WERI-Rb-1 (cell line): ENCODE measurements around the gene TTC7B.

Experiments used
- DNase-seq: peaks from one replicate; pipeline ENCODE4 v3.0.0-alpha.2; 2020
- H3K27ac ChIP-seq: fragments of 250-450 bp; sonication (Bioruptor Pico); 2 replicates; pipeline ENCODE4 v1.5.1; 2020; ENCODE audit warnings: mild to moderate bottlenecking, moderate library complexity
- H3K27me3 ChIP-seq: fragments of 250-450 bp; sonication (Bioruptor Pico); 2 replicates; pipeline ENCODE4 v1.5.1; 2021; ENCODE audit warnings: mild to moderate bottlenecking, low read depth, moderate library complexity; ENCODE audit not compliant: insufficient read depth, severe bottlenecking
- H3K36me3 ChIP-seq: fragments of 250-450 bp; sonication (Bioruptor Pico); 2 replicates; pipeline ENCODE4 v1.5.1; 2020; ENCODE audit warnings: mild to moderate bottlenecking, moderate library complexity
- H3K4me3 ChIP-seq: 2 replicates; pipeline ENCODE4 v1.5.1; 2011; ENCODE audit warnings: low read depth, mild to moderate bottlenecking, control low read depth, low read length
- H3K9me3 ChIP-seq: fragments of 250-450 bp; sonication (Bioruptor Pico); 2 replicates; pipeline ENCODE4 v1.5.1; 2021; ENCODE audit warnings: mild to moderate bottlenecking, moderate library complexity; ENCODE audit not compliant: severe bottlenecking
- TF ChIP-seq, protein P1 (sequence below): IDR thresholded peaks from 2 replicates; pipeline ENCODE4 v1.5.1; 2011; ENCODE audit warnings: low read depth, mild to moderate bottlenecking, control low read depth, inconsistent platforms, low read length

Gene TTC7B

DNA sequence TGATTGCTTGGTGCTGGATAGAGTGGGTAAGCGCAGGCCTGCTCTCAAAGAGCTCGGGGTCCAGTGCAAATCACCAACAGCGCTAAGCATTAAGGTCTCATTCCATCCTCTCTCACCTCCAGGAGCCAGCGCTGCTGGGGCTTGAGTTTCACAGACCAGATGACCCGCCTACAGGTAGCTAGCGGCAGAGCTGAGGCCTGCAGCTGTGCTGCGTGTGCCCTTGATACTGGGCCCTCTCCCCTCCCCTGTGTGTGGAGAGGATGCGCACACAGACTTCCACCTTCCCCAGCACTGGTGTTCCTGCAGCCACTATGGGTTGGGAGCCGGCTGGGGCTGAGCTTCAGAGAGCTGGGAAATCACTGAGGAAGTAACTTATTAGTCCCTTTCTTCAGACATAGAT, 269.5 kb downstream of the TTC7B start:
- no peak overlapping the region for H3K4me3 ChIP-seq
- H3K36me3 ChIP-seq = peaks cover 24% of the 10 kb centered on the region
- TF ChIP-seq, protein P1, sequence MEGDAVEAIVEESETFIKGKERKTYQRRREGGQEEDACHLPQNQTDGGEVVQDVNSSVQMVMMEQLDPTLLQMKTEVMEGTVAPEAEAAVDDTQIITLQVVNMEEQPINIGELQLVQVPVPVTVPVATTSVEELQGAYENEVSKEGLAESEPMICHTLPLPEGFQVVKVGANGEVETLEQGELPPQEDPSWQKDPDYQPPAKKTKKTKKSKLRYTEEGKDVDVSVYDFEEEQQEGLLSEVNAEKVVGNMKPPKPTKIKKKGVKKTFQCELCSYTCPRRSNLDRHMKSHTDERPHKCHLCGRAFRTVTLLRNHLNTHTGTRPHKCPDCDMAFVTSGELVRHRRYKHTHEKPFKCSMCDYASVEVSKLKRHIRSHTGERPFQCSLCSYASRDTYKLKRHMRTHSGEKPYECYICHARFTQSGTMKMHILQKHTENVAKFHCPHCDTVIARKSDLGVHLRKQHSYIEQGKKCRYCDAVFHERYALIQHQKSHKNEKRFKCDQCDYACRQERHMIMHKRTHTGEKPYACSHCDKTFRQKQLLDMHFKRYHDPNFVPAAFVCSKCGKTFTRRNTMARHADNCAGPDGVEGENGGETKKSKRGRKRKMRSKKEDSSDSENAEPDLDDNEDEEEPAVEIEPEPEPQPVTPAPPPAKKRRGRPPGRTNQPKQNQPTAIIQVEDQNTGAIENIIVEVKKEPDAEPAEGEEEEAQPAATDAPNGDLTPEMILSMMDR = no peak
- peak overlapping the region; percentile 53; the same call in 1 of the 2 replicates for H3K27ac ChIP-seq
- no peaks in the 10 kb centered on the region for H3K9me3 ChIP-seq
- DNase-seq = no peak
- H3K27me3 ChIP-seq = no peaks in the 10 kb centered on the region

DNA sequence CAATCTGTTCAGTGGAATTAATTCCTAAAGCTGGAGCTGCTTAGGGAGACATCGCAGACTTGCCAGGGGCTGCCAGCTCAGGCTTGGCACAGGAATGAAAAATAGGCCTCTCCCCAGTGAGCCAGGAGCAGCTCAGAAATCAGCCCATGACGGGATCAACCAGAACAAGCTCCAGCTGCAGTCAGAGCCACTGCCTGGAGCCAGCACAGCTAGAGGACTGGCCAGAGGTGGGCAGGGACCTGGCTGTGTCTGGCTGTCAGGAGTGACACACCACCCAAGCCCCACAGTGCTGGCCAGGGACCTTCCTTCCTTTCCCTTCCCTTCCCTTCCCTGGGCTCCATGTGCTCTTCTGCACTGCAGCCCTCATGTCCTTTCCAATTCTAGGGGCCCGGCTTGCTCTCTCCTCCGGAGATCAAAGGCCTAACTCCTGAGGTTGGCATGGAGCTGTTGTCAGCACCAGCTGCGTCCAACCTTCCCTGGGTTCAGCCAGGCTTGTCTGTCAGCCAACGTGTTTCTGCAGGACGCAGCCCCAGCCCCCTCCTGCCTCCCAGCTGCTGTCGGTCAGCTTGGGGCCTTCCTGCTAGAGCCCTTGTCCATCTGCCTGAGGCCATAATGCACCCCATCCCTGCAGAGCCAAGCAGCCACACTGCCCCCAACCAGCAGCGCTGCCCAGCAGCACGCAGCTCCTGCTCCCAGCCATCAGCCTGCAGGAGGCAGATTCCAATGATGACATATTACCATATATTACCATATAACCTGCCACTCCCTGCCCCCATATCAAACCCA, 270.1 kb downstream of the TTC7B start:
- Histone ChIP-seq H3K4me3 (no peak overlapping the region), H3K36me3 (peaks cover 23% of the 10 kb centered on the region), H3K27me3 (no peaks in the 10 kb centered on the region), H3K9me3 (no peaks in the 10 kb centered on the region), H3K27ac (peak overlapping the region; percentile 53)
- peak; percentile 70 for DNase-seq
- TF ChIP-seq, protein P1 = no peak

DNA sequence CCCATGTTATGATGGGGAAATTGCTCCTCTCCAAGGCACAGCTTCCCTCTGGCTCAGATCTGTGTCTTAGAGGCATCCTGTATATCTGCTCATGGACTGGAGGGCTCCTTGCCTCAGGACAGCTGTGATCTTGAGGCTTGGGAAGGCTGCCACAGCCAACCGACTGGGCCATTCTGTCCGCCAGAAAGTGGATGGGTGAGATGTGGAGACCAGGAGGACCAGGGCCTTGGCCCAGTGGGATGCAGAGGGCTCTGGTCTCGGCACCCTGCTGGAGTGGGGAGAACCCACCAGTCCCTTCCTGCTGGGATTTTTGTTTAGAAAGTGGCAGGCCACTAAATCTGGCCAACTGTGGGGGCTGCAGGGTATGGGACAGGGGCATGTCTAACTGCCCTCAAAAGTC, 270.8 kb downstream of the TTC7B start:
- Histone ChIP-seq H3K4me3 (no peak overlapping the region), H3K36me3 (peaks cover 27% of the 10 kb centered on the region), H3K27me3 (no peaks in the 10 kb centered on the region), H3K9me3 (no peaks in the 10 kb centered on the region), H3K27ac (peak overlapping the region; percentile 53)
- no peak for DNase-seq
- TF ChIP-seq, protein P1 = no peak

DNA sequence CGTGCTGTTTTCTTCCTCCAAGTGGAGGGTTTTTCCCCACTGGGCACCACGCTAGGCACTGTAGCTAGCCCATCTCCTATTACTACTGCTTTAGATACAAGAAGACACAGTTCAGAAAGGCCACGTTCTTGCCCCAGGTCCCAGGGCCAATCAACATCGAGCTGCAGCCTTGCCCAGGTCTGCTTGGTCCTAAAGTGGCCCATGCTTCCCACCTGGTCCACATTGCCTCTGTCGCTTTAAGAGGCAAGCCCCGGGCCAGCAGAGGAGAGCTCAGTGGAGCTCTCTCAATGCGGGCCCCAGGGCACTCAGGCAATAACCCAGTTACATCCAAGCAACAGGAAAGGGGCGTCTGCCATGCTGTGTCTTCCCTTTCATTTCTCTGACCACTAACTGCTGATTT, 271.3 kb downstream of the TTC7B start:
- H3K27ac ChIP-seq = no peak overlapping the region
- H3K9me3 ChIP-seq = no peaks in the 10 kb centered on the region
- no peak overlapping the region for H3K4me3 ChIP-seq
- no peaks in the 10 kb centered on the region for H3K27me3 ChIP-seq
- H3K36me3 ChIP-seq = peaks cover 31% of the 10 kb centered on the region
- no peak for DNase-seq
- TF ChIP-seq, protein P1 = no peak

DNA sequence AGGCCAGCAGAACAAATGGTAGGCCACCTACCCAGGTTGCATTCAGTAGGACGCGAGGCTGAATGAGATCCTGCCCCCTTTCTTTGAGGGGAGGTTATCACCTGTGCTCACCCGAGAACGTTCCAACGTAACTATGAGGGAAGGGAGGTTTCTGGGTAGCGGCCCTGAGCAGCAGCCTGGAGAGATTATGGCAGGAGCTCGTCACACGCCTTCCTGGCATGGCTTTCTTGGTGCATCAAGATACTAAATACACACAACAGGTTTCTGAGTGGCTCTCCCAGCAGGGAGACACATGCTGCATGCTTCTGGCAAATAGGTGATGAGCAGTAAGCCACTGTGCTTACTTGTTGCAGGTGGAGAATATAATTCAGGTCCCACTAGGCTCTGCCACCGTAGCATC, 271.7 kb downstream of the TTC7B start:
- no peaks in the 10 kb centered on the region for H3K9me3 ChIP-seq
- TF ChIP-seq, protein P1 = no peak
- H3K4me3 ChIP-seq = no peak overlapping the region
- no peak overlapping the region for H3K27ac ChIP-seq
- H3K27me3 ChIP-seq = no peaks in the 10 kb centered on the region
- DNase-seq = no peak
- peaks cover 34% of the 10 kb centered on the region for H3K36me3 ChIP-seq

DNA sequence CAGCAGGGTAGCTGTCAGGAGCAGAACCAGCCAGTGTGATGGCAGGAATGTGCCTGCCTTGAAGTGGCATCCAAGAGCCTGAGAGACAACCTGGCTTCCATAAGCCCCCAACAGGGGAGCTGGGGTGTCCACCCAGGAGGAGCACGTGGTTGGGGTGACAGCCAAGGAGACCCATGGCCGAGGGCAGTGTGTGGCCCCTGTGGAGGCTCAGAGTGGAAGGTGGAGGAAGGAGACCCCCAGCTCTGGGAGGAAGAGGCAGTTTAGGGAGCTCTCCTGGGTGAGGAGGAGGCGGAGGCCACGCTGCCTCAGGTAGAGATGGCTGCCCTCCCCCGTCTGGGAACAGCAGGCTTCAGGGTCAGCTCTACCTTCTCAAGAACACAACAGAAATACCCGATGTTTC, 272.4 kb downstream of the TTC7B start:
- H3K27me3 ChIP-seq = no peaks in the 10 kb centered on the region
- no peak overlapping the region for H3K4me3 ChIP-seq

More for the DNA sequence above, 272.4 kb downstream of the TTC7B start:
- TF ChIP-seq, protein P1 = no peak
- no peaks in the 10 kb centered on the region for H3K9me3 ChIP-seq
- DNase-seq = no peak
- peaks cover 41% of the 10 kb centered on the region for H3K36me3 ChIP-seq
- no peak overlapping the region for H3K27ac ChIP-seq
